Astrocyte (in vitro differentiated cells and primary cell): Measurements from ENCODE around the gene PCDHGB4.

Source experiments
- CTCF ChIP-seq: IDR thresholded peaks from 2 replicates; pipeline ENCODE4 v1.5.1; 2011; ENCODE audit warnings: low read depth, mild to moderate bottlenecking, inconsistent platforms, low read length, moderate library complexity; ENCODE audit not compliant: insufficient read depth
- EZH2 ChIP-seq: IDR thresholded peaks from 2 replicates; pipeline ENCODE4 v1.6.1; 2012; ENCODE audit warnings: mild to moderate bottlenecking, low read length, inconsistent platforms; ENCODE audit not compliant: insufficient read depth

- no peak for TF ChIP-seq CTCF
- TF ChIP-seq EZH2: no peak
These were observed 31.9 kb upstream of the PCDHGB4 start for GRCh38 chr5:141355641-141356040.
